GM19372 (cell line): ENCODE measurements around the gene MAGEF1.

ENCODE experiments used
- ATAC-seq: cut with Tn5 transposase; IDR thresholded peaks from one replicate; pipeline ENCODE4 v1.9.1; 2021; ENCODE audit warnings: mild to moderate bottlenecking, low read depth, moderate library complexity; ENCODE audit not compliant: unreplicated experiment

MAGEF1 gene

GRCh38 chr3:184674626-184675025 lies 37.2 kb downstream of the MAGEF1 start:
- no peak for ATAC-seq

GRCh38 chr3:184672977-184673870 lies 38.6 kb downstream of the MAGEF1 start:
- ATAC-seq: no peak

- ATAC-seq: no peak
Measured at GRCh38 chr3:184672335-184672734, 39.5 kb downstream of the MAGEF1 start.

GRCh38 chr3:184670091-184670602 lies 41.7 kb downstream of the MAGEF1 start:
- ATAC-seq: no peak

GRCh38 chr3:184669578-184669977 lies 42.3 kb downstream of the MAGEF1 start:
- no peak for ATAC-seq

- ATAC-seq: no peak
Measured at GRCh38 chr3:184666442-184666841, 45.4 kb downstream of the MAGEF1 start.

GRCh38 chr3:184665101-184665500 lies 46.8 kb downstream of the MAGEF1 start:
- ATAC-seq: no peak

- ATAC-seq: no peak
Measured at GRCh38 chr3:184663756-184664155, 48.1 kb downstream of the MAGEF1 start.

GRCh38 chr3:184663356-184663755 lies 48.5 kb downstream of the MAGEF1 start:
- no peak for ATAC-seq

GRCh38 chr3:184662187-184662586 lies 49.7 kb downstream of the MAGEF1 start:
- no peak for ATAC-seq

GRCh38 chr3:184660931-184661330 lies 50.9 kb downstream of the MAGEF1 start:
- ATAC-seq: no peak
